Endodermal cell (in vitro differentiated cells): ENCODE data around the gene TPGS1. TPM values are rescaled to one million over a fixed set of nuclear protein-coding genes. Genes with fewer than 3 reads are reported as not detected.

ENCODE experiments used
- DNase-seq: peaks from one replicate; pipeline ENCODE4 v3.0.0-alpha.2; 2017
- H3K27ac ChIP-seq: 2 replicates; pipeline ENCODE4 v1.5.1; 2013; ENCODE audit warnings: mild to moderate bottlenecking, low read depth, low read length, moderate library complexity
- H3K27me3 ChIP-seq: 2 replicates; pipeline ENCODE4 v1.6.1; 2013; ENCODE audit warnings: mild to moderate bottlenecking, low read length, moderate library complexity; ENCODE audit not compliant: insufficient read depth, control insufficient read depth, poor library complexity, severe bottlenecking
- H3K36me3 ChIP-seq: 2 replicates; pipeline ENCODE4 v1.7.0; 2013; ENCODE audit warnings: mild to moderate bottlenecking, low read length, moderate library complexity; ENCODE audit not compliant: control insufficient read depth, insufficient read depth
- H3K4me1 ChIP-seq: one replicate; pipeline ENCODE4 v1.7.0; 2013; ENCODE audit warnings: low read length; ENCODE audit not compliant: control insufficient read depth, insufficient read depth
- H3K4me3 ChIP-seq: 2 replicates; pipeline ENCODE4 v1.5.1; 2013; ENCODE audit warnings: mild to moderate bottlenecking, low read length, moderate library complexity
- H3K9ac ChIP-seq: 2 replicates; pipeline ENCODE4 v1.6.1; 2013; ENCODE audit warnings: mild to moderate bottlenecking, low read length, moderate library complexity; ENCODE audit not compliant: poor library complexity, severe bottlenecking; ENCODE audit errors: extremely low read depth
- H3K9me3 ChIP-seq: 2 replicates; pipeline ENCODE4 v1.6.1; 2013; ENCODE audit warnings: mild to moderate bottlenecking, low read length, moderate library complexity; ENCODE audit not compliant: control insufficient read depth
- H3K27ac Mint-ChIP-seq: 2 replicates; pipeline ENCODE4 v1.8.0; 2020; ENCODE audit warnings: mixed read lengths
- H3K27me3 Mint-ChIP-seq: 2 replicates; pipeline ENCODE4 v1.8.0; 2021; ENCODE audit warnings: mild to moderate bottlenecking, mixed read lengths; ENCODE audit not compliant: insufficient read depth
- H3K36me3 Mint-ChIP-seq: 2 replicates; pipeline ENCODE4 v1.8.0; 2020; ENCODE audit warnings: low read depth, mixed read lengths
- H3K4me1 Mint-ChIP-seq: 2 replicates; pipeline ENCODE4 v1.8.0; 2020; ENCODE audit warnings: mixed read lengths
- H3K4me3 Mint-ChIP-seq: 2 replicates; pipeline ENCODE4 v1.8.0; 2020; ENCODE audit warnings: mild to moderate bottlenecking, moderate library complexity, mixed read lengths
- H3K9me3 Mint-ChIP-seq: 2 replicates; pipeline ENCODE4 v1.8.0; 2020; ENCODE audit warnings: mild to moderate bottlenecking, mixed read lengths
- WGBS, 2 experiments: methylation state at CpG; one replicate each; pipeline versions ENCODE4 v1.1.5 to v1.1.7; 2013; ENCODE audit warnings: missing lambda C conversion rate in 2 of 2, mixed read lengths in 1 of 2; ENCODE audit not compliant: insufficient coverage in 1 of 2, insufficient read length in 1 of 2; 5-methylcytosine and 5-hydroxymethylcytosine counted together
- total RNA-seq, 2 donors: library from RNA; stranded (reverse); fragmentation: NEBNext Ultra II Directional in 1 of 2; extraction: Animal tissue kit (Norgen Biotek cat#: 25700) in 1 of 2; gene quantifications; 2 replicates in 1 of 2; 3 replicates in 1 of 2; pipeline ENCODE4 v1.2.1, GENCODE V29; 2021
- TF ChIP-seq, protein P1 (sequence below): fragments of 200-600 bp; sonication (generic); conservative IDR thresholded peaks from 2 replicates; pipeline ENCODE4 v1.5.0; 2021; ENCODE audit warnings: antibody characterized with exemption, mild to moderate bottlenecking

The TPGS1 gene
- total RNA-seq, 2 donors from 2014 or later: 11.7 to 13.0 TPM

DNA sequence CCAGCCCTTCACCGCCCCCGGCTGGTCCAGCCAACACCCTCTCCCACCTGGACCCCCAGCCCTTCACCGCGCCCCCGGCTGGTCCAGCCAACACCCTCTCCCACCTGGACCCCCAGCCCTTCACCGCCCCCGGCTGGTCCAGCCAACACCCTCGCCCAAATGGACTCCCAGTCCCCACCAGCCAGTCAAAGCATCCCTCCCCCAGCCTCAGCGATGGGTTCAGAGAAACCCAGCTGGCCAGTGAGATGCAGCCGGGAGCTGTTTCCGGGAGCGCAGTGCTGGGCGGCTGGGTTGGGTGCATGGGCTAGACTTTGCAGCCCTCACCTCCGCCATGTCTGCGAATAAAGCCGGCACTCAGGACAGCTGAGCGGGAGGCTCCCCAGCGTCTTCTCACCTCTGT is 17.7 kb downstream of the TPGS1 start:
- H3K27ac Mint-ChIP-seq: no peak overlapping the region
- Histone ChIP-seq H3K27me3 (no peaks in the 10 kb centered on the region), H3K9me3 (no peaks in the 10 kb centered on the region), H3K9ac (no peak overlapping the region), H3K27ac (no peak overlapping the region), H3K4me3 (no peak overlapping the region), H3K4me1 (no peaks in the 10 kb centered on the region), H3K36me3 (no peaks in the 10 kb centered on the region)
- H3K9me3 Mint-ChIP-seq: no peaks in the 10 kb centered on the region
- 67 to 80% methylated on average over 10 to 13 of the region's 18 CpGs for WGBS, 2 experiments
- no peak for DNase-seq
- H3K36me3 Mint-ChIP-seq: peaks cover 1% of the 10 kb centered on the region
- peaks cover 33% of the 10 kb centered on the region for H3K27me3 Mint-ChIP-seq
- H3K4me3 Mint-ChIP-seq: no peak overlapping the region
- TF ChIP-seq, protein P1, sequence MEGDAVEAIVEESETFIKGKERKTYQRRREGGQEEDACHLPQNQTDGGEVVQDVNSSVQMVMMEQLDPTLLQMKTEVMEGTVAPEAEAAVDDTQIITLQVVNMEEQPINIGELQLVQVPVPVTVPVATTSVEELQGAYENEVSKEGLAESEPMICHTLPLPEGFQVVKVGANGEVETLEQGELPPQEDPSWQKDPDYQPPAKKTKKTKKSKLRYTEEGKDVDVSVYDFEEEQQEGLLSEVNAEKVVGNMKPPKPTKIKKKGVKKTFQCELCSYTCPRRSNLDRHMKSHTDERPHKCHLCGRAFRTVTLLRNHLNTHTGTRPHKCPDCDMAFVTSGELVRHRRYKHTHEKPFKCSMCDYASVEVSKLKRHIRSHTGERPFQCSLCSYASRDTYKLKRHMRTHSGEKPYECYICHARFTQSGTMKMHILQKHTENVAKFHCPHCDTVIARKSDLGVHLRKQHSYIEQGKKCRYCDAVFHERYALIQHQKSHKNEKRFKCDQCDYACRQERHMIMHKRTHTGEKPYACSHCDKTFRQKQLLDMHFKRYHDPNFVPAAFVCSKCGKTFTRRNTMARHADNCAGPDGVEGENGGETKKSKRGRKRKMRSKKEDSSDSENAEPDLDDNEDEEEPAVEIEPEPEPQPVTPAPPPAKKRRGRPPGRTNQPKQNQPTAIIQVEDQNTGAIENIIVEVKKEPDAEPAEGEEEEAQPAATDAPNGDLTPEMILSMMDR: no peak
- no peaks in the 10 kb centered on the region for H3K4me1 Mint-ChIP-seq

DNA sequence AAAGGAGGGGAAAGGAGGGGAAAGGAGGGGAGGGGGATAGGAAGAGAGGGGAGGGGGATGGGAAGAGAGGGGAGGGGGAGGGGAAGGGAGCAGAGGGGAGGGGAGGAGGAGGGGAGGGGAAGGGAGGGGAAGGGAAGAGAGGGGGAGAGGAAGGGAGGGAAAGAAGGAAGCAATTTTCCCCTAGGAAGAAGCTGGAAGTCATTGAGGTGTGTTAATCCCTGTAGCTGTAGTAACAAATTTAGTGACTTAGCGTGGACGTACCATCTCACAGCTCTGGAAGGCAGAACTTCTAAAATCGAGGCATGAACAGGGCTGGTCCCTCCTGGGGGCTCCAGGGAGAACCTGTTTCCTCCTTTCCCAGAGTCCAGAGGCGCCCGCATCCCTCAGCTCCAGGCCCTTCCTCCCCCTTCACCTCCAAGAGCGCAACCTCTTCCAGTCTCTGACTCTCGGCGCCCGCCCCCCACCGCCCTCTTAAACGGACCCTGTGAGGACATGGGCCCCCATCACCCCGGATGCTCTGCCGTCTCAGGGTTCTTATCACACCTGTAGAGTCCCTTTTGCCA is 18.6 kb downstream of the TPGS1 start:
- H3K9ac ChIP-seq: no peak overlapping the region
- no peak overlapping the region for H3K27ac ChIP-seq
- H3K4me1 ChIP-seq: no peaks in the 10 kb centered on the region
- no peak overlapping the region for H3K27ac Mint-ChIP-seq
- no peak overlapping the region for H3K4me3 ChIP-seq
- peaks cover 26% of the 10 kb centered on the region for H3K27me3 Mint-ChIP-seq
- TF ChIP-seq, protein P1: no peak
- no peaks in the 10 kb centered on the region for H3K36me3 Mint-ChIP-seq
- H3K27me3 ChIP-seq: no peaks in the 10 kb centered on the region
- no peaks in the 10 kb centered on the region for H3K36me3 ChIP-seq
- DNase-seq: no peak
- no peak overlapping the region for H3K4me3 Mint-ChIP-seq
- H3K9me3 Mint-ChIP-seq: no peaks in the 10 kb centered on the region
- no peaks in the 10 kb centered on the region for H3K4me1 Mint-ChIP-seq
- WGBS, 2 experiments: 69 to 80% methylated on average over 6 to 13 of the region's 13 CpGs
- H3K9me3 ChIP-seq: no peaks in the 10 kb centered on the region

DNA sequence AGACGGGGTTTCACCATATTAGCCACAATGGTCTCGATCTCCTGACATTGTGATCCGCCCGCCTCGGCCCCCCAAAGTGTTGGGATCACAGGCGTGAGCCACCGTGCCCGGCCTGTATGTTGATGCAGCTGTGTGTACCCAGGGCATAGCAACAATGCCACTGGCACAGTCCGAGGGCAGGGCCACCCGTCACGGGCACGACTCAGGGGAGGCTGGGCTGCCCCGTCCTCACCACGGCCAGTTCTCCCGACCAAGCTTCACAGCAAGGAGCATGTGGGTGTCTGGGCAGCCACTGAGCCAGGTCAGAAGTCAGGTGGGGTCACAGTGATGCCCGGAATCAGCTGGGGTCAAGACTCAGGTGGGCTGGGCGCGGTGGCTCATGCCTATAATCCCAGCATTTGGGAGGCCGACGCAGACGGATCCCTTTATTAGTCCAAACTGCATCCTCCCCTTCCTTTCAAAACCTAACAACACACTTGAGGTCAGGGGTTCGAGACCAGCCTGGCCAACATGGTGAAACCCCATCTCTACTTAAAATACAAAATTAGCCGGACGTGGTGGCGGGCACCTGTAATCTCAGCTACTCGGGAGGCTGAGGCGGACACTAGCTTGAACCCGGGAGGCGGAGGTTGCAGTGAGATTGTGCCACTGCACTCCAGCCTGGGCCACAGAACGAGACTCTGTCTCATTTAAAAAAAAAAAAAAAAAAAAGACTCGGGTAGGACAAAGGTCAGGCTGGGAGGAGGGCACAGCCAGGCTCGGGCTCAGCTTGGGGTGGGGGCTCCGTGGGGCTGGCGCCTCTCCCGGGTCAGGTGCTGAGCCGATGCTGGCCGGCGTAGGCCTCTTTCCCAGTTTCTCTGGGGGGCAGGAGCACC is 23.1 kb downstream of the TPGS1 start:
- H3K27ac ChIP-seq: peak overlapping the region; percentile 84
- peaks cover 2% of the 10 kb centered on the region for H3K36me3 Mint-ChIP-seq

More for the DNA sequence above, 23.1 kb downstream of the TPGS1 start:
- DNase-seq: no peak
- WGBS, 2 experiments: 75 to 91% methylated on average over 22 to 38 of the region's 38 CpGs
- Histone ChIP-seq H3K9ac (no peak overlapping the region), H3K27me3 (no peaks in the 10 kb centered on the region), H3K4me1 (peaks cover 6% of the 10 kb centered on the region), H3K4me3 (peak overlapping the region; percentile 76), H3K9me3 (no peaks in the 10 kb centered on the region), H3K36me3 (peaks cover 7% of the 10 kb centered on the region)
- H3K4me3 Mint-ChIP-seq: peak overlapping the region; percentile 70
- H3K27me3 Mint-ChIP-seq: peaks cover 6% of the 10 kb centered on the region
- TF ChIP-seq, protein P1: no peak
- peaks cover 2% of the 10 kb centered on the region for H3K4me1 Mint-ChIP-seq
- H3K27ac Mint-ChIP-seq: no peak overlapping the region
- no peaks in the 10 kb centered on the region for H3K9me3 Mint-ChIP-seq
